ENCODE measurements around the gene CDH1.

DNA sequence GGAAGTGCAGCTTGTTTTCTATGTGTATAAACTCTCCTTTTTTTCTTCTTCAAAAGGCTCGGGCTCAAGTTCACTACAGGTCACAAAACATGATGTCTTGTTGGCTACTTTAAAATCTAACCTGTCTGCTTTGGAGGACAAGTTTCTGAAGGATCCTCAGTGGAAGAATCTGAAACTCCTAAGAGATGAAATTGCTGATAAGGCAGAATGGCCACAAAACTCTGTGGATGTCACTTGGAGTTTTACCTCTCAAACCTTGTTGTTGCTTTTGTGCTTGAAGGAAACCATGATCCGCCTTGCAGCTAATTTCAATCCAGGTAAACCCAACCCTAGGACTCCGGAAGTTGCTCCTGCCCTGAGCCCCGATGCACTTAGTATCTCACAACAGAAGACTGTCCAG, 122.7 kb downstream of the CDH1 start:
- TF ChIP-seq CTCF (IDR thresholded peaks at IDR 0.05) (no peak), ZFX (IDR thresholded peaks at IDR 0.05; ENCODE audit: borderline replicate concordance) (no peak)
